Lower leg skin (tissue), 3 donors: Measurements from ENCODE around the gene INKA2.

ENCODE experiments used
- POLR2A ChIP-seq, 2 donors: fragments of 450-650 bp; IDR thresholded peaks; one replicate each; pipeline ENCODE4 v1.6.1; 2016 to 2017; ENCODE audit warnings: antibody characterized with exemption in 2 of 2, mild to moderate bottlenecking in 1 of 2, moderate library complexity in 1 of 2
- TF ChIP-seq, protein P1 (sequence below), 3 donors: fragments of 450-650 bp; IDR thresholded peaks; one replicate each; pipeline ENCODE4 v1.5.1; 2016; ENCODE audit warnings: antibody characterized with exemption in 3 of 3, mild to moderate bottlenecking in 3 of 3, moderate library complexity in 2 of 3

GRCh38 chr1:111738133-111738435 lies 1.1 kb downstream of the INKA2 start:
- TF ChIP-seq POLR2A (IDR thresholded peaks at IDR 0.05), result no peak
- TF ChIP-seq, protein P1, sequence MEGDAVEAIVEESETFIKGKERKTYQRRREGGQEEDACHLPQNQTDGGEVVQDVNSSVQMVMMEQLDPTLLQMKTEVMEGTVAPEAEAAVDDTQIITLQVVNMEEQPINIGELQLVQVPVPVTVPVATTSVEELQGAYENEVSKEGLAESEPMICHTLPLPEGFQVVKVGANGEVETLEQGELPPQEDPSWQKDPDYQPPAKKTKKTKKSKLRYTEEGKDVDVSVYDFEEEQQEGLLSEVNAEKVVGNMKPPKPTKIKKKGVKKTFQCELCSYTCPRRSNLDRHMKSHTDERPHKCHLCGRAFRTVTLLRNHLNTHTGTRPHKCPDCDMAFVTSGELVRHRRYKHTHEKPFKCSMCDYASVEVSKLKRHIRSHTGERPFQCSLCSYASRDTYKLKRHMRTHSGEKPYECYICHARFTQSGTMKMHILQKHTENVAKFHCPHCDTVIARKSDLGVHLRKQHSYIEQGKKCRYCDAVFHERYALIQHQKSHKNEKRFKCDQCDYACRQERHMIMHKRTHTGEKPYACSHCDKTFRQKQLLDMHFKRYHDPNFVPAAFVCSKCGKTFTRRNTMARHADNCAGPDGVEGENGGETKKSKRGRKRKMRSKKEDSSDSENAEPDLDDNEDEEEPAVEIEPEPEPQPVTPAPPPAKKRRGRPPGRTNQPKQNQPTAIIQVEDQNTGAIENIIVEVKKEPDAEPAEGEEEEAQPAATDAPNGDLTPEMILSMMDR (IDR thresholded peaks at IDR 0.05), result no peak
